Erythroblast (primary cell): ENCODE results near the gene TNS1.

Source experiments
- GATA1 ChIP-seq: IDR thresholded peaks from 2 replicates; pipeline ENCODE4 v1.6.1; 2011; ENCODE audit warnings: low read depth, mild to moderate bottlenecking, control low read depth, low read length, moderate library complexity
- POLR2A ChIP-seq: IDR thresholded peaks from 2 replicates; pipeline ENCODE4 v1.6.1; 2011; ENCODE audit warnings: mild to moderate bottlenecking, low read length

DNA sequence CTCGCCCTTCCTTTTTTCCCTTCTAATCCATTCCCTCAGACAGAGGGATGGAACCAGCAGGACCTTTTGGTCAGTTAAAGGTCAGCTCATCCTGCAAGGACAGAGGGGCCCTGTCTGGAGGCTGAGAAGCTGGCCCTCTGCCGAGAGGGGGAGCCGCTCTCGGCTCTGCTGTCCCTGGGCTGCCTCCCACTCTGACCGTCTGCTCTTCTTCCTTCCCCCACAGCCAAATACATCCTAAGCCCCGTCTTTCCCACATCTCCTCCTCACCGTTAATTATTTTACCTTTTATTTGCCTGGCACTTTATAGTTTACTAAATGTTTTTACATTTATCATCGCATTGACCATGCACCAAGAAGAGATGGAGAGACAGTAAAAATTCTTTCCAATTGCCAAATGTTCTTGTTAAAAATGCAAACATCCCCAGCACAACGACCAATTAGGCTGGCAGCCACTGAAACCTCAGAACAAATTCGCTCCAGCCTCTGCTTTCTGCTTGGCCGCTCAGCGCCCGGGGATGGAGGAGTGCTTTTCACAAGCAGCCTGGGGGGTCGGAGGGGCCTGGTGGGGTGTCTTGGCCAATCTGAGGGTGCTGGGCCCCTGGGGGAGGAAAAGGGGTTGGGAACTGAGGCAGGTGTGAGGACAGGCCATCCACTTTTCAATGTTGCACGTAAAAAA, 123.7 kb downstream of the TNS1 start:
- TF ChIP-seq POLR2A (no peak), GATA1 (no peak)
